ENCODE results near the gene PHPT1.
A peak's percentile ranks its signal among the peaks of the same experiment; 100 is the strongest.
"Not testable (repeated sequence)": the region's sequence is repeated elsewhere in the genome, so short reads cannot be mapped to it uniquely, and the experiment has no call there.

PHPT1 gene

GRCh38 chr9:136843801-136844740 lies 5.1 kb upstream of the PHPT1 start:
- peaks cover 36% of the 10 kb centered on the region for H3K4me1 ChIP-seq (ENCODE audit: insufficient read depth, low read length)
- not testable (repeated sequence) for H3K9me3 ChIP-seq (ENCODE audit: low read length); H3K4me3 ChIP-seq (ENCODE audit: low read length); H3K27me3 ChIP-seq (ENCODE audit: insufficient read depth, low read length); H2AFZ ChIP-seq (ENCODE audit: low read depth, low read length)
- H3K36me3 ChIP-seq (ENCODE audit: insufficient read depth, low read length) = peaks cover 11% of the 10 kb centered on the region

GRCh38 chr9:136844761-136845464 lies 4.3 kb upstream of the PHPT1 start:
- no peaks in the 10 kb centered on the region for H3K27me3 ChIP-seq (ENCODE audit: insufficient read depth, low read length)
- H3K4me1 ChIP-seq (ENCODE audit: insufficient read depth, low read length) = peaks cover 38% of the 10 kb centered on the region
- no peaks in the 10 kb centered on the region for H3K9me3 ChIP-seq (ENCODE audit: low read length)
- peaks cover 3% of the 10 kb centered on the region for H3K36me3 ChIP-seq (ENCODE audit: insufficient read depth, low read length)
- H2AFZ ChIP-seq (ENCODE audit: low read depth, low read length) = no peak overlapping the region
- H3K4me3 ChIP-seq (ENCODE audit: low read length) = no peak overlapping the region

- Histone ChIP-seq H3K36me3 (ENCODE audit: insufficient read depth, low read length) (peaks cover under 1% of the 10 kb centered on the region), H3K4me3 (ENCODE audit: low read length) (no peak overlapping the region), H3K27me3 (ENCODE audit: insufficient read depth, low read length) (no peaks in the 10 kb centered on the region), H3K9me3 (ENCODE audit: low read length) (no peaks in the 10 kb centered on the region), H3K4me1 (ENCODE audit: insufficient read depth, low read length) (peaks cover 39% of the 10 kb centered on the region), H2AFZ (ENCODE audit: low read depth, low read length) (no peak overlapping the region)
Observed at GRCh38 chr9:136845465-136846260, 3.5 kb upstream of the PHPT1 start.

- Histone ChIP-seq H3K4me1 (ENCODE audit: insufficient read depth, low read length) (peaks cover 32% of the 10 kb centered on the region), H2AFZ (ENCODE audit: low read depth, low read length) (no peak overlapping the region), H3K9me3 (ENCODE audit: low read length) (no peaks in the 10 kb centered on the region), H3K27me3 (ENCODE audit: insufficient read depth, low read length) (no peaks in the 10 kb centered on the region), H3K4me3 (ENCODE audit: low read length) (no peak overlapping the region), H3K36me3 (ENCODE audit: insufficient read depth, low read length) (peaks cover 8% of the 10 kb centered on the region)
Observed at GRCh38 chr9:136846376-136847087, 2.7 kb upstream of the PHPT1 start.

GRCh38 chr9:136847088-136847825 lies 2.0 kb upstream of the PHPT1 start:
- H3K27me3 ChIP-seq (ENCODE audit: insufficient read depth, low read length) = no peaks in the 10 kb centered on the region
- peaks cover 25% of the 10 kb centered on the region for H3K4me1 ChIP-seq (ENCODE audit: insufficient read depth, low read length)
- peaks cover 12% of the 10 kb centered on the region for H3K36me3 ChIP-seq (ENCODE audit: insufficient read depth, low read length)
- no peak overlapping the region for H2AFZ ChIP-seq (ENCODE audit: low read depth, low read length)
- H3K9me3 ChIP-seq (ENCODE audit: low read length) = no peaks in the 10 kb centered on the region
- H3K4me3 ChIP-seq (ENCODE audit: low read length) = peak overlapping the region; percentile 81

- Histone ChIP-seq H3K27me3 (ENCODE audit: insufficient read depth, low read length) (no peaks in the 10 kb centered on the region), H3K9me3 (ENCODE audit: low read length) (no peaks in the 10 kb centered on the region), H3K36me3 (ENCODE audit: insufficient read depth, low read length) (peaks cover 12% of the 10 kb centered on the region), H3K4me1 (ENCODE audit: insufficient read depth, low read length) (peaks cover 22% of the 10 kb centered on the region), H3K4me3 (ENCODE audit: low read length) (peak overlapping the region; percentile 81), H2AFZ (ENCODE audit: low read depth, low read length) (no peak overlapping the region)
Observed at GRCh38 chr9:136847826-136848392, 1.3 kb upstream of the PHPT1 start.

GRCh38 chr9:136848393-136849037 lies 694 bp upstream of the PHPT1 start:
- Histone ChIP-seq H3K4me3 (ENCODE audit: low read length) (peak overlapping the region; percentile 81), H3K27me3 (ENCODE audit: insufficient read depth, low read length) (no peaks in the 10 kb centered on the region), H3K36me3 (ENCODE audit: insufficient read depth, low read length) (peaks cover 12% of the 10 kb centered on the region), H3K9me3 (ENCODE audit: low read length) (no peaks in the 10 kb centered on the region), H3K4me1 (ENCODE audit: insufficient read depth, low read length) (peaks cover 16% of the 10 kb centered on the region), H2AFZ (ENCODE audit: low read depth, low read length) (no peak overlapping the region)

- Histone ChIP-seq H3K4me3 (ENCODE audit: low read length) (peak overlapping the region; percentile 81), H3K27me3 (ENCODE audit: insufficient read depth, low read length) (no peaks in the 10 kb centered on the region), H2AFZ (ENCODE audit: low read depth, low read length) (no peak overlapping the region), H3K36me3 (ENCODE audit: insufficient read depth, low read length) (peaks cover 12% of the 10 kb centered on the region), H3K4me1 (ENCODE audit: insufficient read depth, low read length) (peaks cover 16% of the 10 kb centered on the region), H3K9me3 (ENCODE audit: low read length) (no peaks in the 10 kb centered on the region)
Observed at GRCh38 chr9:136849960-136850865, 1.0 kb downstream of the PHPT1 start.

GRCh38 chr9:136850866-136851775 lies 1.9 kb downstream of the PHPT1 start:
- H3K4me3 ChIP-seq (ENCODE audit: low read length) = peak overlapping the region; percentile 81

More at GRCh38 chr9:136850866-136851775, 1.9 kb downstream of the PHPT1 start:
- Histone ChIP-seq H3K9me3 (ENCODE audit: low read length) (no peaks in the 10 kb centered on the region), H3K4me1 (ENCODE audit: insufficient read depth, low read length) (peaks cover 16% of the 10 kb centered on the region), H3K36me3 (ENCODE audit: insufficient read depth, low read length) (peaks cover 12% of the 10 kb centered on the region), H3K27me3 (ENCODE audit: insufficient read depth, low read length) (no peaks in the 10 kb centered on the region), H2AFZ (ENCODE audit: low read depth, low read length) (no peak overlapping the region)

All from neuron (in vitro differentiated cells).